Measurements from ENCODE around the gene PRAMEF12. TPM values are rescaled to one million over a fixed set of nuclear protein-coding genes. Genes with fewer than 3 reads are reported as not detected.
"Not testable (repeated sequence)": the region's sequence is repeated elsewhere in the genome, so short reads cannot be mapped to it uniquely, and the experiment has no call there.

The PRAMEF12 gene
- total RNA-seq, 1 experiment from 2014 or later = not detected

GRCh38 chr1:12791097-12791496 lies 17.6 kb downstream of the PRAMEF12 start, which contains the start of gene PRAMEF1:
Gene PRAMEF1, plus strand, starts transcription at chr1:12791397. Its CDS starts 1,831 bp downstream, at chr1:12793228.
- not testable (repeated sequence) for H4K20me1 ChIP-seq (ENCODE audit: insufficient read depth, low read depth, low read length); H3K79me2 ChIP-seq (ENCODE audit: low read length); H3K9me3 ChIP-seq (ENCODE audit: low read length); H2AFZ ChIP-seq (ENCODE audit: low read length); H3K36me3 ChIP-seq (ENCODE audit: insufficient read depth, low read length); H3K4me1 ChIP-seq (ENCODE audit: low read length); H3K4me3 ChIP-seq (ENCODE audit: low read length); H3K9ac ChIP-seq (ENCODE audit: low read length); DNase-seq; H3K9me2 ChIP-seq (replicated peaks; ENCODE audit: insufficient read depth, low read length); H3K27ac ChIP-seq (ENCODE audit: low read length); H3K4me2 ChIP-seq (ENCODE audit: low read depth, low read length, poor library complexity, severe bottlenecking); H3K27me3 ChIP-seq (ENCODE audit: low read length)

- H3K9me2 ChIP-seq (replicated peaks; ENCODE audit: insufficient read depth, low read length) = no peaks in the 10 kb centered on the region
- H3K27me3 ChIP-seq (ENCODE audit: low read length) = no peaks in the 10 kb centered on the region
- H3K9ac ChIP-seq (ENCODE audit: low read length) = no peak overlapping the region
- no peak overlapping the region for H3K27ac ChIP-seq (ENCODE audit: low read length)
- H3K4me3 ChIP-seq (ENCODE audit: low read length) = no peak overlapping the region
- no peak for DNase-seq
- no peaks in the 10 kb centered on the region for H4K20me1 ChIP-seq (ENCODE audit: insufficient read depth, low read depth, low read length)
- H3K4me2 ChIP-seq (ENCODE audit: low read depth, low read length, poor library complexity, severe bottlenecking) = no peak overlapping the region
- H3K4me1 ChIP-seq (ENCODE audit: low read length) = no peaks in the 10 kb centered on the region
- no peaks in the 10 kb centered on the region for H3K36me3 ChIP-seq (ENCODE audit: insufficient read depth, low read length)
- H3K79me2 ChIP-seq (ENCODE audit: low read length) = no peaks in the 10 kb centered on the region
- H2AFZ ChIP-seq (ENCODE audit: low read length) = no peak overlapping the region
- H3K9me3 ChIP-seq (ENCODE audit: low read length) = no peaks in the 10 kb centered on the region
These were observed 25.4 kb downstream of the PRAMEF12 start for GRCh38 chr1:12798911-12799310.

- no peak for DNase-seq
- no peak overlapping the region for H3K4me3 ChIP-seq (ENCODE audit: low read length)
- H4K20me1 ChIP-seq (ENCODE audit: insufficient read depth, low read depth, low read length) = no peaks in the 10 kb centered on the region
- H3K4me1 ChIP-seq (ENCODE audit: low read length) = no peaks in the 10 kb centered on the region
- no peaks in the 10 kb centered on the region for H3K79me2 ChIP-seq (ENCODE audit: low read length)
- H3K9me3 ChIP-seq (ENCODE audit: low read length) = no peaks in the 10 kb centered on the region
- H3K27ac ChIP-seq (ENCODE audit: low read length) = no peak overlapping the region
- no peak overlapping the region for H2AFZ ChIP-seq (ENCODE audit: low read length)
- no peaks in the 10 kb centered on the region for H3K27me3 ChIP-seq (ENCODE audit: low read length)
- no peaks in the 10 kb centered on the region for H3K36me3 ChIP-seq (ENCODE audit: insufficient read depth, low read length)
- no peak overlapping the region for H3K4me2 ChIP-seq (ENCODE audit: low read depth, low read length, poor library complexity, severe bottlenecking)
- no peak overlapping the region for H3K9ac ChIP-seq (ENCODE audit: low read length)
- H3K9me2 ChIP-seq (replicated peaks; ENCODE audit: insufficient read depth, low read length) = no peaks in the 10 kb centered on the region
These were observed 26.2 kb downstream of the PRAMEF12 start for GRCh38 chr1:12799730-12800129.

GRCh38 chr1:12809933-12810332 lies 36.4 kb downstream of the PRAMEF12 start:
- no peaks in the 10 kb centered on the region for H3K9me3 ChIP-seq (ENCODE audit: low read length)
- H4K20me1 ChIP-seq (ENCODE audit: insufficient read depth, low read depth, low read length) = no peaks in the 10 kb centered on the region
- H3K9ac ChIP-seq (ENCODE audit: low read length) = no peak overlapping the region
- no peaks in the 10 kb centered on the region for H3K27me3 ChIP-seq (ENCODE audit: low read length)
- H3K4me1 ChIP-seq (ENCODE audit: low read length) = no peaks in the 10 kb centered on the region
- no peaks in the 10 kb centered on the region for H3K79me2 ChIP-seq (ENCODE audit: low read length)
- H3K36me3 ChIP-seq (ENCODE audit: insufficient read depth, low read length) = no peaks in the 10 kb centered on the region
- no peaks in the 10 kb centered on the region for H3K9me2 ChIP-seq (replicated peaks; ENCODE audit: insufficient read depth, low read length)
- H3K27ac ChIP-seq (ENCODE audit: low read length) = no peak overlapping the region
- H3K4me2 ChIP-seq (ENCODE audit: low read depth, low read length, poor library complexity, severe bottlenecking) = no peak overlapping the region
- H2AFZ ChIP-seq (ENCODE audit: low read length) = no peak overlapping the region
- H3K4me3 ChIP-seq (ENCODE audit: low read length) = no peak overlapping the region
- DNase-seq = no peak

GRCh38 chr1:12810691-12811408 lies 37.3 kb downstream of the PRAMEF12 start:
- no peaks in the 10 kb centered on the region for H4K20me1 ChIP-seq (ENCODE audit: insufficient read depth, low read depth, low read length)
- H3K9me3 ChIP-seq (ENCODE audit: low read length) = no peaks in the 10 kb centered on the region
- no peak for DNase-seq
- no peaks in the 10 kb centered on the region for H3K36me3 ChIP-seq (ENCODE audit: insufficient read depth, low read length)
- H3K4me2 ChIP-seq (ENCODE audit: low read depth, low read length, poor library complexity, severe bottlenecking) = no peak overlapping the region
- no peak overlapping the region for H3K4me3 ChIP-seq (ENCODE audit: low read length)
- no peak overlapping the region for H2AFZ ChIP-seq (ENCODE audit: low read length)
- no peaks in the 10 kb centered on the region for H3K79me2 ChIP-seq (ENCODE audit: low read length)
- no peak overlapping the region for H3K9ac ChIP-seq (ENCODE audit: low read length)
- H3K9me2 ChIP-seq (replicated peaks; ENCODE audit: insufficient read depth, low read length) = no peaks in the 10 kb centered on the region
- H3K27me3 ChIP-seq (ENCODE audit: low read length) = no peaks in the 10 kb centered on the region
- no peaks in the 10 kb centered on the region for H3K4me1 ChIP-seq (ENCODE audit: low read length)
- no peak overlapping the region for H3K27ac ChIP-seq (ENCODE audit: low read length)

GRCh38 chr1:12811409-12811784 lies 37.9 kb downstream of the PRAMEF12 start:
- Histone ChIP-seq H3K9me3 (ENCODE audit: low read length) (no peaks in the 10 kb centered on the region), H4K20me1 (ENCODE audit: insufficient read depth, low read depth, low read length) (no peaks in the 10 kb centered on the region), H2AFZ (ENCODE audit: low read length) (no peak overlapping the region), H3K27me3 (ENCODE audit: low read length) (no peaks in the 10 kb centered on the region), H3K4me2 (ENCODE audit: low read depth, low read length, poor library complexity, severe bottlenecking) (no peak overlapping the region), H3K27ac (ENCODE audit: low read length) (no peak overlapping the region), H3K36me3 (ENCODE audit: insufficient read depth, low read length) (no peaks in the 10 kb centered on the region), H3K79me2 (ENCODE audit: low read length) (no peaks in the 10 kb centered on the region), H3K4me1 (ENCODE audit: low read length) (no peaks in the 10 kb centered on the region), H3K4me3 (ENCODE audit: low read length) (no peak overlapping the region), H3K9ac (ENCODE audit: low read length) (no peak overlapping the region), H3K9me2 (replicated peaks; ENCODE audit: insufficient read depth, low read length) (no peaks in the 10 kb centered on the region)
- no peak for DNase-seq

GRCh38 chr1:12819061-12819460 lies 45.5 kb downstream of the PRAMEF12 start:
- DNase-seq; H3K4me2 ChIP-seq (ENCODE audit: low read depth, low read length, poor library complexity, severe bottlenecking); H3K9ac ChIP-seq (ENCODE audit: low read length); H3K27me3 ChIP-seq (ENCODE audit: low read length); H3K4me1 ChIP-seq (ENCODE audit: low read length); H2AFZ ChIP-seq (ENCODE audit: low read length); H3K79me2 ChIP-seq (ENCODE audit: low read length); H3K4me3 ChIP-seq (ENCODE audit: low read length); H3K27ac ChIP-seq (ENCODE audit: low read length); H3K9me3 ChIP-seq (ENCODE audit: low read length); H4K20me1 ChIP-seq (ENCODE audit: insufficient read depth, low read depth, low read length); H3K9me2 ChIP-seq (replicated peaks; ENCODE audit: insufficient read depth, low read length); H3K36me3 ChIP-seq (ENCODE audit: insufficient read depth, low read length): not testable (repeated sequence)
